Stimulated activated CD4-positive, alpha-beta T cell treated with anti-CD3 and anti-CD28 coated beads, Interleukin-12 subunit alpha, Interleukin-12 subunit beta, amount 100 ng/mL, for 48 hours (primary cell): ENCODE measurements around the gene DNASE1L3.
"Not testable (repeated sequence)": the region's sequence is repeated elsewhere in the genome, so short reads cannot be mapped to it uniquely, and the experiment has no call there.

ENCODE experiments used
- DNase-seq, 3 donors: peaks; one replicate each; pipeline ENCODE4 v3.0.0-alpha.2; 2020; ENCODE audit warnings: low read depth in 2 of 3, low spot score in 1 of 3

The DNASE1L3 gene

DNA sequence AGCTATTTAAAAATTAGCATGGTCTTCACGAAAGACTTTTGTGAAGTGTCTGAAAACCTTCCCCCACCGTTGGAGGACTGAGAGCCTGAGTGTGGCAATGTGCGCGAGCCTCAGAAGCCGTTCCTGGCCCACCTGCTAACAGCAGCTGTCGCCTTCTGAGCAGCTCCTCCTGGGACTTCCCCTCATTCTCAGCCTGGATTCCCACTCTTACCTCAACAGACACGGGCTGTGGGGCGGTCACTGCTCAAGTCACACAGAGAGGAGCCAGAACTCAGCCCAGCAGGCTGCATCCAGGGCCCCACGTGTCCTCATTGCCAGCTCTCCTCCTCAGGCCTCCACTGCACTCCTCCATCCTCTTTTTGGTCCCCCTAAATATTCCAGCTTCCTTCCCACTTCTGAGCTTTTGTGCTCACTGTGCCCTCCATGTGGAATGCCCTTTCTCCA, 7.8 kb downstream of the DNASE1L3 start:
- DNase-seq = no peak

DNA sequence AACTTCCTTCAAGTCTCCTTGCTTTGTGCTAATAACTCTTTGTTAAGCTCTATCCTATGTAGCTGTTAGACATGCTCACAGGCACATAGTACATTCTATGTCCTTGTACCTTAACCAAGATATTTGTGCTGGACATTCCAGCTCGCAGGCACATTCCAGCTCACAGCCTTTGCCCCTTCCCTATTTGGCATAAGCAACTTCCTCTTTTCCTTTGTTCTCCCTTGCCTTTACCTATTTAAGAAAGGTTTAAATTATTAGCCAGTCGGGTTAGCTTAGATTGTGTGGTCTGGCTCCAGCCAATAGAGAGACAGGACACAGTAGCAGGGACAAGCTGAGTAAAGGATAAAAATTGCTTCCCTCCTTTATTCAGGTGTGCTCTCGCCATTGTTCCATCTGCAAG, 9.3 kb downstream of the DNASE1L3 start:
- not testable (repeated sequence) for DNase-seq

- DNase-seq = no peak
Observed at GRCh38 chr3:58200846-58201355, 9.9 kb downstream of the DNASE1L3 start.

DNA sequence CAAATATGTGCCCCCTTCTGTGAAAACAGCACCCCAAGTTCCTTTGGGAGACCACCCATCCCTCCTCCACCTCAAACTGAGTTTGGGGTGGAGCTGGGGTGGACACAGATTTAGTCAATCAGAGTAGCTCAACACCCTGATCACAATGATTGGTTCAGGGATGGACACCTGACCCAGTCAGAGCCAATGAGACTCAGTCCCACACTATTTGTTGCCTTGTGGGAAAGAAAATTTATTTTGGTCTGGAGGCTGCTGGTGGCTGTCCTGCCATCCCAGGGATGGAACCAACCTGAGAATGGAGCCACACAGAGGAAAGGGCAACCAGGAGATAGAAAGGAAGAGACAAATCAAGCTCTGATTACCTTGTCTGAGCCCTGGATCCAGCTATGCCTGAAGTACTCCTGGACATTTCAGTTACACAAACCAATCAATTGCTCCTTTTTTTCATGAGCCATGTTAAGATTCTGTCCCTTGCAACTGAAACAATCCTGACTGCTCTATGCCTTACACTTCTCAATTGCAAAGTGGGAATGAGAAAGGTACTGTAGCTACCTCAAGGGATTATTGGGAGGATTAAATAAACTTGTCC, 10.6 kb downstream of the DNASE1L3 start:
- no peak for DNase-seq

DNA sequence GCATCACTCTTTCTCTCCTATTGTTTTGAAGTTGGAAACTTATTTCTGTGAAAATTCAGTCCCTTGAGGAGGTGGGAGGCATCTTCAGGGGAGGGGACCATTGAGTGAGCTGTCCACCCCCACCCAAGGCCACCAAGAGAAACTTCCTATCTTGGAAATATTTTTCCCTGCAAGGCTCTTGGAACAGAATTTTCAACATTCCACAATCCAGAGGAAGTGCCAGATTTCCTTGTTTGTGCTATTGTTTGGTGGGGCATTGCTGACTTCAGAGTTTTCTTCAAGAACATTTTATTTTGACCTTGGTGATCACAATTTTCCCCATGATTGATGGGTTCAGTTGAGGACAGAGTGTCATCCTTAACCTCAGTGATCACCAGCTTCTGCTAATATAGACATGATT, 12.0 kb downstream of the DNASE1L3 start:
- no peak for DNase-seq

DNA sequence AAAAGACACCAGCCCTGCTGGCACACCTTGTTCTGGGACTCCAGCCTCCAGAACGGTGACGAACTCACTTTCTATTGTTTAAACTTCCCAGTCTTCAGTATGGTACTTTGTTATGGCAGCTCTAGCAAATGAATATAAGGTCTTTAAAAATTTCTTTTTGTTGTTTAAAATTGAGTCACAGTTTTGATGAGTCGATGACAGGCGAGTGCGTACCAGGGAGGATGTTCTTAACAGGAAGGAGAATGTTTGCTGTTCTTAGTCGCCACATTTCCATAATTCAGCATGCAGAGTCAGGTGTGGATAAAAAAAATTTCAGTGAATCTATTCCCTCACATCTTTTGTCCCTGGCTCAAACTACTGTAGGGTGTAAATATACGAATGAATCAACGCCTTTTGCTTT, 12.4 kb downstream of the DNASE1L3 start:
- DNase-seq = no peak

DNA sequence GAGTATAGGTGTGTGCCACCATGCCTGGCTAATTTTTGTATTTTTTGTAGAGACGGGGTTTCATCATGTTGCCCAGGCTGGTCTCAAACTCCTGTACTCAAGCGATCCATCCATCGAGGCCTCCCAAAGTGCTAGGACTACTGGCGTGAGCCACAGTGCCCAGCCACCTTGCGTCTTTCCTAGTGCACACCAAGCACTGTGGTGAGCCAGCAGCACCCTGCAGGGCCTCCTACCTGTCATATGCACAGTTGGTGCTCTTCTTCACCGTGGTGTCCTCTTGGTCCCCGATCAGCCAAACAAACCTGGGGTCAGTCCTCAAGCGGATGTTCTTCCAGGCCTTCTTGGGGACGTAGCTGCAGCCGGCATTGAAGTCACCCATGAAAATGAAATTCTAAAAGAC, 13.2 kb downstream of the DNASE1L3 start:
- DNase-seq = no peak

DNA sequence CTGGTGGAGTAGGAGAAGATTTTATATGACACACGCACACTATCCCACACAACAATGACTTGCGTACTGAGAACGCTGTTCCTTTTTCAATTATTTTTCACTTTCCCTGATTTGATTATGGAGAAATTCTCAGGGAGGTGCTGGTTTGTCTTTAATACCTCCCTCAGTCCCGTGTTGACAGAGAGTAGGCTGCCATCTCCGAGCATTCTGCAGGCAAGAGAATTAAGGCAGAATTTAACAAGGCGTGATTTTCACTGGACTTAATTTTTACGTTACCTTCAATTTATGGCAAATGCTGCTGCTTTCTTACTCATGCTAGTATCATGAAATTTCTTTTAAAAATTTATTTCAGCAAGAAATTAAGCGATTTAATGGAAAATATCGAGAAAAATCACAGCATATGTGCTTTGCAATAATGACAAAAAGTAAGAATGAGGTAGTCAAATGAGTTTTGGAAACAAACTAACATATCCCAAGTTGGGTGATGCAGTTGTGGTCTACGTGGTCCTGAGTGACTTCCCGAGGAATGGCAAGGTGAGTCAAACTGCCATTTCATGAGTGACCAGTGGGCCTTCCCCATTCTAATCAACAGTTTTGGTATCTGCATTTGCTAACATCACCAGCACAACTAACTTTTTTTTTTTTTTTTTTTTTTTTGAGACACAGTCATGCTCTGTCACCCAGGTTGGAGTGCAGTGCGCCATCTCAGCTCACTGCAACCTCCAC, 16.9 kb downstream of the DNASE1L3 start:
- no peak for DNase-seq

DNA sequence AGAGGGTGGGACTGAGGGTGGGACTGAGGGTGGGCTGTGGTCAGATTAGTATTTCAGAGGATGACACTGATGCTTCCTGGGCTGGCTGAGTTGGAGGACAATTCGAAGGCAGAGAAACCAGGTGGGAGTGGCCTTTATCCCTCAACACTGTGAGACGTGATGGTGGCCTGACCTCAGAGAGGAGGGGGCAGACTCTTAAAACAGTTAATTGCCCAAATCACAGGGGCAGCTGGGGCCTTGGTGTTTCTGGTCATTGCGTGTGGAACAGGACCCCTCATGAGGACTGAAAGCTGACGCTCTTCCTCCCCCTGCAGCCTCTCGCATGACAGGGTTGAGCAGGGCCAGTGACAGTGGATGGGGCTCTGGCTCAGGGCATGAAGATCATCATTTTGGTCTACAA, 18.7 kb downstream of the DNASE1L3 start:
- no peak for DNase-seq

DNA sequence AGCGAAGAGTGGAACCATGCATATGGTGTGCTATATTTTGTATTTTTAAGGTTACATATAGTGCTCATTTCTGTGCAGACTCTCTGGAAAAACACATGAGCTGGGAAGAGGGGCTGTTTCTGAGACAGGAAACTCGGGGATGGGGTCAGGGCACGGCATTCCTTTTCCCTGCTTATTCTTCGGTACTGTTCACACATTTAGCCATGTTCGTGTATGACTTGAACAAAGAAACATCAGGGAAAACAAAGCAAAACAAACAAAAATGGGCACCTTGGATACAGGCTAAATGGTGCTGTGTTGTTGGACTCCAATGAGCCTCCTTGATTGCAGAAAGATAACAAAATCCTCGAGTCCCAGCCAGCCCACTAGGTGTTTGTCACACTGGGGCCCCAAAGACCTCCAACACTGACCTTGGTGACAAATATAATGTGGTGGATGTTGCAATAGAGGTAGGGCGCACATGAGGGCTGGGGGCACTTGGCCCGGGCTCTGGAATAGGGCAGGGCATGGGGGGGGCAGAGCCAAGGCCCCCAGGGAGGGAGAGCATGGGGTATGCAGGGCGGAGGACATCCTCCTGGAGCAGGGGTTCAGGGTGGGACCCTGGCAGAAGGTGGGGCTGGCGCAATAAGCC, 19.3 kb downstream of the DNASE1L3 start:
- no peak for DNase-seq

GRCh38 chr3:58190882-58191281, 19.9 kb downstream of the DNASE1L3 start:
- DNase-seq = no peak

- no peak for DNase-seq
Observed at GRCh38 chr3:58190291-58190690, 20.5 kb downstream of the DNASE1L3 start.

- no peak for DNase-seq
Observed at GRCh38 chr3:58189691-58190090, 21.1 kb downstream of the DNASE1L3 start.

- DNase-seq = no peak
Observed at GRCh38 chr3:58188921-58189451, 21.8 kb downstream of the DNASE1L3 start.

GRCh38 chr3:58188173-58188564, 22.6 kb downstream of the DNASE1L3 start:
- no peak for DNase-seq

DNA sequence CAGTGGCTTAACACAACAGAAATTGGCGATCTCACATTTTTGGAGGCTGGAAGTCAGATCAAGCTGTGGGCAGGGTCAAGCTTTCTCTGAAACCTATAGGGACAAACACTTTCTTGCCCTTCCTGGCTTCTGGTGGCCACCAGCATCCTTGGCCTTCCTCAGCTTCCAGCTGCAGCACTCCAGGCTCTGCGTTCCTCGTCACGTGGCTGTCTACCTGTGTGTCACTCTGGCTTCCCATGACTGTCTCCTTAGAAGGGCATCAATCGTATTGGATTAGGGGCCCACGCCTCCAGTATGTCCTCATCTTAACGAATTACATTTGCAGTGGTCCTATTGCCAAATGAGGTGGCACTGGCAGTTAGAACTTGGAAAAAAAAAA, 25.8 kb downstream of the DNASE1L3 start:
- no peak for DNase-seq

DNA sequence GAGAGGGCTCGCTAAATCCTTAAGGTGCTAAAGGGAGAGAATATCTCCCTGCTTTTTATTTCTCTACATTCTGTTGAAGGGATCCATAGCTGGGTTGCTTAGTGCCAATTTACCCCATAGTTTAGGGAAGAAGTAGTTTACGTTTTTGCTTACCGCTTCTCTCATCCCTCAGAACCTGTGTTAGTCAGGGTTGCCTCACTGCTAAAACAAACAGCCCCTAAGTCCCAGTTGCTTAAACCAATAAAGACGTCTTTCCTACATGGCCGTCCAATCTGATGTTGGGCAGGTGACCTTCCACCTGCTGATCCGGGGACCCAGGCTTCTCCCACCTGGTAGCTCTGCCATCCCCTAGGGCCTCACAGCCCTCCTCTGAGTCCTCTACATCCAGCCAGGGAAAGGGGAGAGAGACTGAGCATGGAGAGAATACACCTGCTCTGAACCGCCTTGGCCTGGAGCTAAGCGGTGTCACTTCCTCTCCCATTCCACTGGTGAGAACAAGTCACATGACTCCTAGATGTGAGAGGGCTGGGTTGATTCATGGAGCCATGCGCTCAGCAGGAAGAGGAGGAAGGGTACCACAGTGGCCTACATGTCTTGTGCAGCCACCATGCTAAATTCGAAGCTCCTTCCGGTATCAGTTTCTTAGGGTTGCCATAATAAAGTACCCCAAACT, 26.3 kb downstream of the DNASE1L3 start:
- no peak for DNase-seq

- DNase-seq = no peak
Observed at GRCh38 chr3:58183891-58184290, 26.9 kb downstream of the DNASE1L3 start.

- DNase-seq = no peak
Observed at GRCh38 chr3:58183221-58183620, 27.6 kb downstream of the DNASE1L3 start.

- no peak for DNase-seq
Observed at GRCh38 chr3:58180940-58181587, 29.7 kb downstream of the DNASE1L3 start.
